Natural killer cell (primary cell): Measurements from ENCODE around the gene AP3B2. TPM values are rescaled to one million over a fixed set of nuclear protein-coding genes. Genes with fewer than 3 reads are reported as not detected.
A peak's percentile ranks its signal among the peaks of the same experiment; 100 is the strongest.

Experiments used
- ATAC-seq, 3 donors: fragments of 150-1000 bp in 2 of 3; fragments of 200-7000 bp in 1 of 3; cut with Tn5 transposase; 1 replicate in 1 of 3; 2 replicates in 2 of 3; pipeline ENCODE4 v1.10.0; 2021; ENCODE audit warnings: mild to moderate bottlenecking in 2 of 3, moderate library complexity in 2 of 3
- DNase-seq, 2 donors: peaks; one replicate each; pipeline versions ENCODE4 v3.0.0 to v3.0.0-alpha.2; 2013 to 2021; ENCODE audit warnings: mixed read lengths in 1 of 2
- H3K27ac ChIP-seq: one replicate; pipeline ENCODE4 v1.5.1; 2013; ENCODE audit warnings: mild to moderate bottlenecking, low read length
- H3K27me3 ChIP-seq: one replicate; pipeline ENCODE4 v1.6.1; 2013; ENCODE audit warnings: low read length; ENCODE audit not compliant: control insufficient read depth, insufficient read depth
- H3K36me3 ChIP-seq: one replicate; pipeline ENCODE4 v1.6.1; 2013; ENCODE audit warnings: low read length; ENCODE audit not compliant: control insufficient read depth, insufficient read depth
- H3K4me1 ChIP-seq: one replicate; pipeline ENCODE4 v1.6.1; 2013; ENCODE audit warnings: low read length; ENCODE audit not compliant: control insufficient read depth, insufficient read depth
- H3K4me3 ChIP-seq: one replicate; pipeline ENCODE4 v1.5.1; 2013; ENCODE audit warnings: low read length
- H3K9me3 ChIP-seq: one replicate; pipeline ENCODE4 v1.6.1; 2013; ENCODE audit warnings: low read length; ENCODE audit not compliant: control insufficient read depth, insufficient read depth
- H3K27ac Mint-ChIP-seq, 2 donors: one replicate each; pipeline ENCODE4 v1.8.0; 2022; ENCODE audit warnings: mild to moderate bottlenecking in 2 of 2, mixed read lengths in 2 of 2, moderate library complexity in 1 of 2
- H3K27me3 Mint-ChIP-seq, 2 donors: one replicate each; pipeline ENCODE4 v1.8.0; 2022; ENCODE audit warnings: low read depth in 2 of 2, mixed read lengths in 2 of 2
- H3K36me3 Mint-ChIP-seq: one replicate; pipeline ENCODE4 v1.8.0; 2022; ENCODE audit warnings: mixed read lengths
- H3K4me1 Mint-ChIP-seq, 2 donors: one replicate each; pipeline ENCODE4 v1.8.0; 2022; ENCODE audit warnings: mixed read lengths in 2 of 2
- H3K4me3 Mint-ChIP-seq: one replicate; pipeline ENCODE4 v1.8.0; 2022; ENCODE audit warnings: mild to moderate bottlenecking, moderate library complexity, mixed read lengths
- H3K9me3 Mint-ChIP-seq, 2 donors: one replicate each; pipeline ENCODE4 v1.8.0; 2022; ENCODE audit warnings: mixed read lengths in 2 of 2
- CTCF ChIP-seq: fragments of 200-600 bp; IDR thresholded peaks from one replicate; pipeline ENCODE4 v1.8.0; 2022; ENCODE audit warnings: antibody characterized with exemption
- WGBS: methylation state at CpG from one replicate; pipeline ENCODE4 v1.1.7; 2013; ENCODE audit warnings: missing lambda C conversion rate; ENCODE audit not compliant: insufficient coverage; 5-methylcytosine and 5-hydroxymethylcytosine counted together
- intact Hi-C: fragments of 100-400 bp; cut with micrococcal nuclease; formaldehyde crosslinking; loops from one replicate; pipeline ENCODE4 v1.14.2; 2022
- total RNA-seq, 4 donors: library from RNA; stranded (reverse); fragments of 120-200 nt in 1 of 4; gene quantifications; one replicate each; pipeline versions ENCODE4 v1.2.3 to v1.2.4, GENCODE V29; 2013 to 2022

Gene AP3B2
- total RNA-seq, 3 donors from 2014 or later (not counting 1 experiment from before 2014, with no cell fraction given), result 0.59 TPM; not detected in 2

- no peak for TF ChIP-seq CTCF
- Histone ChIP-seq H3K27me3 (peaks cover 10% of the 10 kb centered on the region), H3K9me3 (no peaks in the 10 kb centered on the region), H3K27ac (no peak overlapping the region), H3K4me3 (no peak overlapping the region), H3K4me1 (peaks cover 17% of the 10 kb centered on the region), H3K36me3 (no peaks in the 10 kb centered on the region)
- Mint-ChIP-seq H3K4me1 (peaks cover 8 to 17% of the 10 kb centered on the region in 2 donors), H3K36me3 (no peaks in the 10 kb centered on the region), H3K4me3 (peak overlapping the region; percentile 87), H3K27ac (no peak overlapping the region), H3K27me3 (peaks cover 22 to 32% of the 10 kb centered on the region in 2 donors), H3K9me3 (no peaks in the 10 kb centered on the region)
- no peak for DNase-seq
- 92% methylated on average over 10 of the region's 10 CpGs for WGBS
- intact Hi-C loops, result no loop called here
- ATAC-seq, result no peak
Measured at GRCh38 chr15:82681371-82681770, 28.3 kb downstream of the AP3B2 start.

GRCh38 chr15:82680200-82681102, 29.2 kb downstream of the AP3B2 start:
- Mint-ChIP-seq H3K36me3 (no peaks in the 10 kb centered on the region), H3K4me3 (peak overlapping the region; percentile 87), H3K27ac (peak overlapping the region; percentile 47 to 51), H3K9me3 (no peaks in the 10 kb centered on the region), H3K4me1 (peaks cover 8 to 17% of the 10 kb centered on the region in 2 donors), H3K27me3 (peaks cover 22 to 28% of the 10 kb centered on the region in 2 donors)
- Histone ChIP-seq H3K36me3 (no peaks in the 10 kb centered on the region), H3K4me3 (peak overlapping the region; percentile 56), H3K4me1 (peaks cover 17% of the 10 kb centered on the region), H3K9me3 (no peaks in the 10 kb centered on the region), H3K27me3 (peaks cover 10% of the 10 kb centered on the region), H3K27ac (peak overlapping the region; percentile 24)
- 5% methylated on average over 74 of the region's 76 CpGs for WGBS
- DNase-seq (peak; percentile 35 to 92), ATAC-seq (peak; percentile 79 to 94 (median 91))
- no peak for TF ChIP-seq CTCF
- intact Hi-C loops, result no loop called here

- no peak overlapping the region for H3K27ac Mint-ChIP-seq
- no peak for ATAC-seq
Measured at GRCh38 chr15:82679626-82680199, 30.0 kb downstream of the AP3B2 start.

More at GRCh38 chr15:82679626-82680199, 30.0 kb downstream of the AP3B2 start:
- 35% methylated on average over 19 of the region's 19 CpGs for WGBS
- H3K4me1 ChIP-seq, result peaks cover 17% of the 10 kb centered on the region
- peaks cover 10% of the 10 kb centered on the region for H3K27me3 ChIP-seq
- H3K27me3 Mint-ChIP-seq, result peaks cover 14 to 28% of the 10 kb centered on the region in 2 donors
- intact Hi-C loops, result no loop called here
- H3K27ac ChIP-seq, result no peak overlapping the region
- TF ChIP-seq CTCF, result no peak
- peak in 1 of 2 donors; percentile 7 for DNase-seq
- H3K36me3 ChIP-seq, result no peaks in the 10 kb centered on the region
- H3K4me1 Mint-ChIP-seq, result peaks cover 8 to 17% of the 10 kb centered on the region in 2 donors
- peak overlapping the region; percentile 87 for H3K4me3 Mint-ChIP-seq
- H3K9me3 ChIP-seq, result no peaks in the 10 kb centered on the region
- no peaks in the 10 kb centered on the region for H3K36me3 Mint-ChIP-seq
- peak overlapping the region; percentile 32 for H3K4me3 ChIP-seq
- H3K9me3 Mint-ChIP-seq, result no peaks in the 10 kb centered on the region
